ENCODE measurements around the gene MAPKBP1.

MAPKBP1 gene

GRCh38 chr15:41852736-41853590 lies 78.7 kb downstream of the MAPKBP1 start:
- H3K9me3 ChIP-seq, result no peaks in the 10 kb centered on the region
- TF ChIP-seq CTCF (IDR thresholded peaks at IDR 0.05), result no peak
- H3K4me3 ChIP-seq (ENCODE audit: low read depth in 1 of 2, low read length in 1 of 2), result no peak overlapping the region
- no peaks in the 10 kb centered on the region for H3K4me1 ChIP-seq (ENCODE audit: control insufficient read depth in 1 of 2, insufficient read depth in 1 of 2, low read depth in 1 of 2, low read length in 1 of 2)
- H3K27me3 ChIP-seq, result peaks cover 12% of the 10 kb centered on the region
- H3K27ac ChIP-seq, result no peak overlapping the region
- H3K36me3 ChIP-seq, result peaks cover 15% of the 10 kb centered on the region

- Histone ChIP-seq H3K27me3 (peaks cover 12% of the 10 kb centered on the region), H3K36me3 (peaks cover 6% of the 10 kb centered on the region), H3K4me3 (ENCODE audit: low read depth in 1 of 2, low read length in 1 of 2) (no peak overlapping the region), H3K9me3 (no peaks in the 10 kb centered on the region), H3K27ac (no peak overlapping the region), H3K4me1 (ENCODE audit: control insufficient read depth in 1 of 2, insufficient read depth in 1 of 2, low read depth in 1 of 2, low read length in 1 of 2) (no peaks in the 10 kb centered on the region)
- TF ChIP-seq CTCF (IDR thresholded peaks at IDR 0.05), result no peak
Measured at GRCh38 chr15:41853831-41854230, 79.5 kb downstream of the MAPKBP1 start.

- Histone ChIP-seq H3K9me3 (no peaks in the 10 kb centered on the region), H3K36me3 (peaks cover under 1% of the 10 kb centered on the region), H3K4me1 (ENCODE audit: control insufficient read depth in 1 of 2, insufficient read depth in 1 of 2, low read depth in 1 of 2, low read length in 1 of 2) (no peaks in the 10 kb centered on the region), H3K27ac (no peak overlapping the region), H3K4me3 (ENCODE audit: low read depth in 1 of 2, low read length in 1 of 2) (no peak overlapping the region), H3K27me3 (peaks cover 12% of the 10 kb centered on the region)
- TF ChIP-seq CTCF (IDR thresholded peaks at IDR 0.05), result no peak
Measured at GRCh38 chr15:41854443-41854842, 80.2 kb downstream of the MAPKBP1 start.

GRCh38 chr15:41855261-41855961 lies 81.1 kb downstream of the MAPKBP1 start:
- H3K27ac ChIP-seq, result no peak overlapping the region
- no peak for TF ChIP-seq CTCF (IDR thresholded peaks at IDR 0.05)
- no peaks in the 10 kb centered on the region for H3K4me1 ChIP-seq (ENCODE audit: control insufficient read depth in 1 of 2, insufficient read depth in 1 of 2, low read depth in 1 of 2, low read length in 1 of 2)
- H3K9me3 ChIP-seq, result no peaks in the 10 kb centered on the region
- H3K27me3 ChIP-seq, result peaks cover 12% of the 10 kb centered on the region
- no peaks in the 10 kb centered on the region for H3K36me3 ChIP-seq
- no peak overlapping the region for H3K4me3 ChIP-seq (ENCODE audit: low read depth in 1 of 2, low read length in 1 of 2)

GRCh38 chr15:41856262-41856661 lies 82.0 kb downstream of the MAPKBP1 start:
- no peaks in the 10 kb centered on the region for H3K4me1 ChIP-seq (ENCODE audit: control insufficient read depth in 1 of 2, insufficient read depth in 1 of 2, low read depth in 1 of 2, low read length in 1 of 2)
- no peak overlapping the region for H3K4me3 ChIP-seq (ENCODE audit: low read depth in 1 of 2, low read length in 1 of 2)
- no peak for TF ChIP-seq CTCF (IDR thresholded peaks at IDR 0.05)
- H3K36me3 ChIP-seq, result no peaks in the 10 kb centered on the region
- no peaks in the 10 kb centered on the region for H3K9me3 ChIP-seq
- H3K27me3 ChIP-seq, result peaks cover 4% of the 10 kb centered on the region
- H3K27ac ChIP-seq, result no peak overlapping the region

Measured in neutrophil (primary cell).